NCI-H748 (cell line): ENCODE measurements around the gene FERMT2.

ENCODE experiments used
- DNase-seq: peaks from one replicate; lab custom pipeline; 2025; ENCODE audit not compliant: unreplicated experiment; lab: John Stamatoyannopoulos, UW

The FERMT2 gene

DNA sequence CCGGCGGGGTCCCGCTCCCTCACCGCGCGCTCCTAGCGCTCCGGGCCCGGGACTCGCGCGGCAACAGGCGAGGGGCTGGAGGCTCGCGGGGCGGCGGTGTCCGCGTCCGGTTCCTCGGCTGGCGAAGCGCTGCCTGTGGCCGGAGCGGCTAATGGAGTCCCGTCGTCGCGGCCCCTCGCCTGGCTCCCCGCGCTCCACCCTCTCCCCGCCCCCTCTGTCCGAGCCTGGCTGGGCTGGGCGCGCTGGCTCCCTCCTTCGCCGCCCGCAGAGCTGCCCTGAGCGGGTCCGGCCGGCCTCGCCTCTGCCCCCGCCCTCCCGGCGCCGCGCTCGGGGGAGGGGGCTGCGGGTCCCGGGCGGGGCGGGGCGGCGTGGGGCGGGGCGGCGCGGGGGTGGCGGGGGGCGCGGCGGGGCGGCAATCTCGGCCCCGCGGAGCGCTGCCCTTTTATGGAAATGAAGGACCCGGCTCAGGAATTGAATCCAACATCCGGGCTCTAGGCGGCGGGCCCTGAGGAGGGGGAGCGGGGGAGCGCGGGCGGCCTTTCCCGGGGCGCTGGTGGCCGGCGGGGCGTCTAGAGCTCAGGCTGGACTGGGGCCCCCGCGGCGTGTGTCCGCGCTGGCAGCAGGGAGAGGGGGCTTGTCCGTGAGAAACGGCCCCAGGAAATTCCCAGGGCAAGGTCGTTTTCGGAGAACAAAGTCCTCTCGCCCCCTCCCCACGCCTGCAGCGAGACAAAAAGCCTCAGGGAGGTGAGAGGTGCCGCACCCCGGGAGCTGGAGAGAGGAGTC, at the start of gene FERMT2:
TSS of gene FERMT2 (minus strand) at position 153 of the 783 bp plus-strand sequence. CDS start 482 bp downstream, outside the sequence.
- peak; percentile 94 for DNase-seq

DNA sequence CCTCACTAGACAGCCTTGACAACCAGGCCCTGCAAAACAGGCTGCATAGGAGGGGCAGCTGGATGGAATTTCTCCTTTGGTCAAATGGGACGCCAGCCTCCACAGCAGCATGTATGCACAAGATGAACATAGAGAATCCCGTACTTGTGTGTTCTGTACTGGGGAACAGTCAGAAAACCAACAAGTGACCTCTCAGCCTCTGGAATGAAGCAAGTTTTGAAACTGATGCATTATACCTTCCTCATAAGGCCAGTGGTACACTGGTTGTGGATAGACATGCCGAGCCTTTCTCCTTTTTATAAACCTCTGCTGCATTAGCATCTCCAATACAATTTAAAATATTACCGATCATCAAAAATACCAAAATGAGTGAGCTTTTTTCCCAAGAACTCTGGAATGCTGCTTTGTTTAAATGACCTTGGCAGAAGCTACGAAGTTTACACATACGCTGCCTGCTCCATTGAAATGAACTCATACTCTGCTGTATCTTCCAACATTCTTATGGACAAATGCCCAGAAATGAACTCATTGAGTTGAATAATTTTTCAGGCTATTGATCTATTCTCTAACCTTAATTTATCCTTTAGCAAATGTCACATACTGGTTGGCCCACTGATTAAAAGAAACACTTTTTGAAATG, 47.6 kb upstream of the FERMT2 start:
- no peak for DNase-seq

DNA sequence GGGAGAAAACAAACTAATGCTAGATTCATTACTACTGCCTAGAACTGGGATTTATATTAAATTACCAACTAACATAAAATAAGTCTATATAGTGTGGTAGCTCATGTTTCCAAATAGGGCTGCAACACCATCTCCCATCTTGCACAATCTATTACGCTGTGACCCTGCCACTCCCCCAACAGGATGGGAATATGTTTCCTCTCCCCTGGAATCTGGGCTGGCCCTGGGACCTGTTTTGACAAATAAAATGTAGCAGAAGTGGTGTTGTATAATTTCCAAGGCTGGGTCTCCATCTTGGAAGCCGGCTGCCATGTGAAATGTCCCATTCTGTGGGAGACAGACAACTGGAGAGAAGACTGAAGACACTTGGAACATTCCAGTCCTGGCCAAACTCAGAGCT, 45.6 kb upstream of the FERMT2 start:
- no peak for DNase-seq

- no peak for DNase-seq
These were observed 45.1 kb upstream of the FERMT2 start for GRCh38 chr14:52995998-52996397.

DNA sequence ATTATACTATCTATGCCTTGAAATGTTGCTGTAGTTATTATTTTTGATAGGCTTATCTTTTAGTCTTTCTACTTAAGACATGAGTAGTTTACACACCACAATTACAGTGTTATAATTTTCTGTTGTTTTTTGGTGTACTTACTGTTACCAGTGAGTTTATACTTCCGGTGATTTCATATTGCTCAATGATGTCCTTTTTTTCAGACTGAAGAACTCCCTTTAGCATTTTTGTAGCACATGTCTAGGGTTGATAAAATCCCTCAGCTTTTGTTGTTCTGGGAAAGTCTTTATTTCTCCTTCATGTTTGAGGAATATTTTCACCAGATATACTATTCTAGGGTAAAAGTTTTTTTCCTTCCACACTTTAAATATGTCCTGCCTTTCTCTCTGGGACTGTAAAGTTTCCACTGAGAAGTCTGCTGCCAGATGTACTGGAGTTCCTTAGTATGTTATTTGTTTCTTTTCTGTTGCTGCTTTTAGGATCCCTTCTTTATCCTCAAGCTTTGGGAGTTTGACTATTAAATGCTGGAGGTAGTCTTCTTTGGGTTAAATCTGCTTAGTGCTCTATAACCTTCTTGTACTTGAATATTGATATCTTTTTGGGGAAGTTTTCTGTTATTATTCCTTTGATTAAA, 41.5 kb upstream of the FERMT2 start:
- no peak for DNase-seq

DNA sequence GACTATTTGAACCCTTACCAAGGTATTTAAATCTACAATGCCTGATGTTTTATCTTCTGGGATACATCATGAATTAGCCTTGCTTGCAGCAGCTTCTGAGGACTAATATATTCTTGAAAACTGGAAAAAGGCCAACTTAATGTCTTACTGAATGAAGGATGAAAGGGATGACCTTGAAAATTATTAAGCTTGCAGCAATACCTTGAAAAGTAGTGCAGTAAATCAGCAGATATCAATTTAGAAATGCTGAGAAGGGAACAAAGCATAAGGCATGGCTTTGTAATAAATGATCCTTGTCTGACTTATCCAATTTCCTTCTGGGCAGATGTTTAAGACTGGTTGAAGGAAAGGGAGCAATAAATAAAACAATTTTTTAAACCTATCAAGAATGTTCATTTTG, 37.3 kb upstream of the FERMT2 start:
- no peak for DNase-seq

DNA sequence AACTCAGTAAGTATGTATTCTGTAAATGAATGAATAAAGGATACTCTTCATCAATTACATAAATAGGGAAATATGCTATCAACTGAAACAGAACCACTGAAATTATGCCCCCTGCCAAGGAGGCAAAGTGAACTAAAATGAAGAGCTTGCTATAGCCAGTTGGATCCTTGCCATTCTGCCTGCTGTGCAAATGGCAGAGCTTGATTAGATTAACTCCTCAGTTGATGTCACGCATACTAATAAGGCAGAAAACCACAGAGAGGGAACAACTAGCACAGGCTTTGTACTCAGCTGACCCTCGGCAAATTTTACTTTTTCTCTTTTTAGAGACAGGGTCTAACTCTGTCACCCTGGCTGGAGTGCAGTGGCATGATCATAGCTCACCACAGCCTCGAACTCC, 36.7 kb upstream of the FERMT2 start:
- peak; percentile 81 for DNase-seq

DNA sequence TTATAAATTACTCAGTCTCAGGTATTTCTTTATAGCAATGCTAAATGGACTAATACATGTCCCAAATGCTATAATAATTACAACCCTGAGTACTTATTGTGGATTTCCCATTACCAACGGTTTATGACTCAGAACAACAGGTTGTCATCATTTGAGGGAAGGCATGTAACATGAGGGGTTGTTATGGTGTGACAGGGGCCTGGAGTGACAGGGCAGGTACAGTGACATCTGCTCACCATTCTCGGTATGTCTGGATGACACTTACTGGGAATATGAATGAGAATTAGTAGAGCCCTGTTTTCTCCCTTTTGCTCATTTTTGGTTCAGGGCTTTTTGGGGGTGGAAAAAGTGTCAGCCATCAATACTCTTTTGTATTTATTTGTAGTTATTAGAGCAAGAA, 36.2 kb upstream of the FERMT2 start:
- DNase-seq: peak; percentile 64

DNA sequence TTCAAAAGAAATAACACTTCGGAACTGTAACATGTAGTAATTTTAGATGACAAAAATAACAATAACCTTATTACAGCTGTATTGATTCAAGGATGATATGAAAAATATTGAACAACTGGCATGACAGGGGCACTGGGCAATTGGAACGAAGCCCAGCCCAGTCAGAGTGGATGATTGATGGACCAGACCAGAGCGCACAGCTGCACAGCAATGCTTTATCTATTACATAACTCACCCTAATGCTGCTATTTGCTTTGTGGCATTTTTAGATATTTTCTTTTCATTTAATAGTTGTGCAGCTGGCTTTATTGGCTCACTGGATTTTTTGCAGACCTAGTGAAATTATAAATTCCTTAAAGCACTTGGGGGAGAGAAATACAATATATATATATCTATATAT, 26.9 kb upstream of the FERMT2 start:
- DNase-seq: no peak

DNA sequence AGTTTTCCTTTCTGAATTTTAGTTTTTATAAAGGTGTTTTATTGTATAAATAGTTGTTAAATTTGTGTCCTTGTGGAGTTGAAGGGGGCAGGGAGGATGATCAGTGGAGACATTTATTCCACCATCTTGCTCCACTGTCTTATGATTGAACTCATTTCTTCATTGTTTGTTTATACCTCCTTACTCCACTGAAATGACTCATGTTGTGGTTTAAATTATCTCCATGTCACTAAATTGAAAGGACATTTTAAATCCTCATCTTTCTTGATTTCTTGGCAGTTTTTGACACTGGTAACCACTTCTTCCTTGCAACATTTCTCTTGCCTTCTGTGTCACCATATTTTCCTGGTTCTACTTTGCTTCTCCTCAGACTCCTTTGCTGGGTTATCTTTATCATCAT, 23.6 kb upstream of the FERMT2 start:
- DNase-seq: no peak

DNA sequence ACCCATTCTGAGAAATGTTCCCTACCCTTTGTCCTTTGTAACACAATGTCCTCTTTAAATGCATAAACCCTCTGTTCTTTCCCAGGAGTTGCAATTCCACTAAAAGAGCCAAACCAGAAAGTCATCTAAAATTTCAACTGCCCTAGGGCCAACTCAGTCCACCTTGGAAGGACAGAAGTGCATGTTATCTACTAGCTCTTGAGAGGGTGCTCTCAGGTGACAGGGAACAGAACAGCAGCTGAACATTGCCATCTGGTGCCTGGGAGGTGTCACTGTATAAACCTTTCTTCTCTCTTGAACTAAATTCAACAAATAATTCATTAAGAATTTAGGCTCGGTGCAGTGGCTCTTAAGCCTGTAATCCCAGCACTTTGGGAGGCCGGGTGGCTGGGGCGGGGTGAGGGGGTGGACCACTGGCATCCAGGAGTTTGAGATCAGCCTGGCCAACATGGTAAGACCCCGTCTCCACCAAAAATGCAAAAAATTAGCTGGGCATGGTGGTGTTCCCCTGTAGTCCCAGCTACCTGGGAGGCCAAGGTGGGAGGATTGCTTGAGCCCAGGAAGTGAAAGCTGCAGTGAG, 10.3 kb upstream of the FERMT2 start:
- peak; percentile 73 for DNase-seq

GRCh38 chr14:52960627-52961026, 9.8 kb upstream of the FERMT2 start:
- DNase-seq: peak; percentile 19

- no peak for DNase-seq
These were observed 3.7 kb upstream of the FERMT2 start for GRCh38 chr14:52954346-52955214.

DNA sequence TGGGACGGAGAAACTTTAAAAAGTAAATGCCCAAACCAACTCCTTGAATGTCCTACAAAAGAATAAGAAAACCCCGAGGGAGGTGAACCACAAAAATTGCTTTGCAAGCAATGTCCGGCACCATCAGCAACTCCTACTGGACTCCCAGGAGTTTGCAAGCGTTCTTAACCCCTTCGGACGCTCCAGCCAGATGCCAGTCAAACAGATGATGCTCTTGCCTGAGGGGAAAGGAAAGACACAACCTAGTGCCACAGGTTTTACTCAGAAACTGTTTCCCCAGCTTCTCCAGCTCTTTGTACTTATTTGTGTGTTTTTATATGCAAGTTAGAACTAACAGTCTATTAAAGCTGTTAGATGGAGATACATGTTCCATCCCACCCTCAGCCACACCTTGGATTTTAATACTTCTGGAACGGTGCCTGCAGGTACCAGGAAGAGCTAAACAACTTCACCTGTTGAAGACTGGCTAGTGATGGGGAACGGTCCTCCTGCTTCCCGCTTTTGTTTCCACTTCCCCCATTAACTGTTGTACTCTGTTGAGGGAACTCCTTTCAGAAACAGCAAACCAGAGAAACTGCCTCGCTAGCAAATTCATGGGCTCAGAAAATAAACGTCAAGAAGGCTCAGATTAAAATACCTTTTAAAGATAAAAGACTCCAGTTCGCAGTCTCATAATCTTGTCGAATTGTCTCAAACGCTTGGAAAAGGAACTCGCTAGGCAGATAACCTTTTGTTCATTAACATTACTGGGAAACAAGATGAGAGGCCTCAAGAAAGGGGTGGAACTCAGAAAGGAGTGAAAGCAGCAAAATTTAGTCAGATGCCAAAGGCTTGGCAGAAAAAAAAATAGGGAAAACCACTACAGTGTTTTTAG, 1.1 kb upstream of the FERMT2 start:
- peak; percentile 79 for DNase-seq

GRCh38 chr14:52950410-52950897, 396 bp downstream of the FERMT2 start:
- DNase-seq: peak; percentile 68

- peak; percentile 37 for DNase-seq
These were observed 990 bp downstream of the FERMT2 start for GRCh38 chr14:52949711-52950409.

- DNase-seq: no peak
These were observed 1.6 kb downstream of the FERMT2 start for GRCh38 chr14:52949249-52949648.

DNA sequence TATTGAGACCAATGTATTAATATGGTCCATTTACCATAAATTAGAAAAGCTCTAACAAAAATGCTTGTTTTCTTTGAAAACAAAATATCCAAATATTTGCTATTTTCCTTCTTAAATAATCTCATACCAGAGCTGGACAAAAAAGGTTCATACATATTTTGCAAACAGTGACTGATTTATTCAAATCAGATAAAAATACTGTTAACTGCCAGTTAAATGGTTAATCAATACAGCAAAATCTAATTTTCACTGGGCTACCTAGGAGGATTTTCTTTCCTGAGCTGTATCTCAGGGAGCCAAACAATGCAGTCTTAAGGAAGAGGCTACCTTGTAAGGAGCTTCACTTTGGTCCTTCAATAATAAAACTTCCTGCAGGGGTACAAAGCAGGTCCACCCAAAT, 2.0 kb downstream of the FERMT2 start:
- no peak for DNase-seq

- DNase-seq: no peak
These were observed 2.8 kb downstream of the FERMT2 start for GRCh38 chr14:52948039-52948438.
